H1 (cell line): ENCODE measurements around the gene CIROP. TPM values are rescaled to one million over a fixed set of nuclear protein-coding genes. Genes with fewer than 3 reads are reported as not detected.

ENCODE experiments used
- CTCF ChIA-PET: fragments of 300-600 bp; sonication (Branson Sonifier 250); formaldehyde crosslinking; loops from one replicate; lab custom pipeline; 2021; ENCODE audit not compliant: partially characterized antibody; lab: Charles Lee
- POLR2A ChIA-PET: fragments of 300-600 bp; sonication (Branson Sonifier 250); formaldehyde crosslinking; loops from one replicate; lab custom pipeline; 2021; ENCODE audit warnings: inconsistent platforms; ENCODE audit not compliant: partially characterized antibody; lab: Charles Lee
- DNase-seq, 2 experiments: peaks; one replicate each; pipeline versions ENCODE4 v3.0.0 to v3.0.0-alpha.2; 2010 to 2022; ENCODE audit warnings: low spot score in 2 of 2, low read depth in 1 of 2, mixed read lengths in 1 of 2
- FAIRE-seq: peaks from 2 replicates; lab custom pipeline; 2011; peaks lifted over from hg19 to GRCh38; lab: Jason Lieb, UNC
- H2AFZ ChIP-seq: 2 replicates; pipeline ENCODE4 v1.8.1; 2012; ENCODE audit warnings: low read length, inconsistent platforms
- H2AK5ac ChIP-seq: 2 replicates; pipeline ENCODE4 v1.6.1; 2013; ENCODE audit warnings: low read depth, low read length
- H2BK120ac ChIP-seq: replicated peaks from 2 replicates; pipeline ENCODE3; 2013; ENCODE audit warnings: low read depth, low read length, inconsistent platforms
- H2BK12ac ChIP-seq: 2 replicates; pipeline ENCODE4 v1.6.1; 2013; ENCODE audit warnings: low read depth, low read length
- H2BK15ac ChIP-seq: 2 replicates; pipeline ENCODE4 v1.6.1; 2013; ENCODE audit warnings: low read length
- H2BK20ac ChIP-seq: 2 replicates; pipeline ENCODE4 v1.6.1; 2013; ENCODE audit warnings: low read length
- H2BK5ac ChIP-seq: 2 replicates; pipeline ENCODE4 v1.6.1; 2013; ENCODE audit warnings: low read depth, low read length
- H3K14ac ChIP-seq: 2 replicates; pipeline ENCODE4 v1.6.1; 2013; ENCODE audit warnings: inconsistent platforms; ENCODE audit not compliant: insufficient read length
- H3K18ac ChIP-seq: 2 replicates; pipeline ENCODE4 v1.6.1; 2013; ENCODE audit warnings: low read length; ENCODE audit errors: extremely low read depth
- H3K23ac ChIP-seq: 2 replicates; pipeline ENCODE4 v1.6.1; 2013; ENCODE audit warnings: inconsistent platforms; ENCODE audit not compliant: insufficient read length
- H3K23me2 ChIP-seq: 2 replicates; pipeline ENCODE4 v1.6.1; 2013; ENCODE audit warnings: low read depth, low read length
- H3K27ac ChIP-seq: 2 replicates; pipeline ENCODE4 v1.6.1; 2011; ENCODE audit warnings: low read depth, low read length, inconsistent platforms
- H3K27me3 ChIP-seq, 4 experiments: replicated peaks in 1 of 4; 1 replicate in 1 of 4; 2 replicates in 3 of 4; pipeline versions ENCODE4 v1.6.1 to v1.8.1; 2011 to 2013; ENCODE audit warnings: low read length in 3 of 4, mild to moderate bottlenecking in 3 of 4, inconsistent platforms in 2 of 4, mixed read lengths in 2 of 4, moderate library complexity in 1 of 4; ENCODE audit not compliant: control insufficient read depth in 3 of 4, insufficient read depth in 3 of 4; ENCODE audit errors: extremely low read depth in 1 of 4
- H3K36me3 ChIP-seq, 4 experiments: 2 replicates each; pipeline versions ENCODE4 v1.6.1 to v1.8.1; 2011 to 2013; ENCODE audit warnings: mild to moderate bottlenecking in 4 of 4, low read length in 3 of 4, moderate library complexity in 2 of 4, control low read depth in 1 of 4, inconsistent platforms in 1 of 4; ENCODE audit not compliant: insufficient read depth in 4 of 4, control insufficient read depth in 2 of 4
- H3K4ac ChIP-seq: replicated peaks from 2 replicates; pipeline ENCODE3; 2013; ENCODE audit warnings: low read length, low read depth, mixed read lengths, inconsistent platforms; ENCODE audit not compliant: insufficient read length
- H3K4me1 ChIP-seq, 4 experiments: replicated peaks in 1 of 4; 1 replicate in 1 of 4; 2 replicates in 3 of 4; pipeline versions ENCODE4 v1.6.1 to v1.8.1; 2011 to 2013; ENCODE audit warnings: low read length in 3 of 4, inconsistent platforms in 2 of 4, mixed read lengths in 1 of 4; ENCODE audit not compliant: insufficient read depth in 4 of 4, control insufficient read depth in 3 of 4
- H3K4me2 ChIP-seq, 2 experiments: 2 replicates each; pipeline versions ENCODE4 v1.6.1 to v1.8.1; 2011 to 2013; ENCODE audit warnings: low read depth in 2 of 2, low read length in 2 of 2, control low read depth in 1 of 2, inconsistent platforms in 1 of 2, mild to moderate bottlenecking in 1 of 2; ENCODE audit not compliant: insufficient read depth in 1 of 2
- H3K4me3 ChIP-seq, 4 experiments: fragments of 200-600, 300-600 bp in 1 of 4; sonication (generic), shearing (Covaris generic), sonication (Bioruptor Twin) in 1 of 4; 2 replicates each; pipeline versions ENCODE4 v1.5.1 to v1.8.1; 2011 to 2016; ENCODE audit warnings: low read length in 4 of 4, low read depth in 3 of 4, control low read depth in 2 of 4, inconsistent platforms in 2 of 4, mild to moderate bottlenecking in 2 of 4, mixed read lengths in 1 of 4, moderate library complexity in 1 of 4; ENCODE audit not compliant: insufficient read depth in 2 of 4; ENCODE audit errors: extremely low read depth in 1 of 4
- H3K56ac ChIP-seq: replicated peaks from 2 replicates; pipeline ENCODE3; 2013; ENCODE audit warnings: low read depth, mild to moderate bottlenecking, mixed read lengths, low read length, inconsistent platforms; ENCODE audit not compliant: insufficient read length
- H3K79me1 ChIP-seq: 2 replicates; pipeline ENCODE4 v1.6.1; 2013; ENCODE audit warnings: low read depth, low read length, control low read depth
- H3K79me2 ChIP-seq, 2 experiments: 2 replicates each; pipeline versions ENCODE4 v1.6.1 to v1.8.1; 2012 to 2013; ENCODE audit warnings: low read length in 2 of 2, mild to moderate bottlenecking in 2 of 2, inconsistent platforms in 1 of 2; ENCODE audit not compliant: insufficient read depth in 2 of 2, control insufficient read depth in 1 of 2
- H3K9ac ChIP-seq, 4 experiments: replicated peaks in 1 of 4; 1 replicate in 1 of 4; 2 replicates in 3 of 4; pipeline versions ENCODE4 v1.6.1 to v1.8.1; 2011 to 2013; ENCODE audit warnings: low read depth in 3 of 4, low read length in 3 of 4, control low read depth in 2 of 4, mild to moderate bottlenecking in 2 of 4, moderate library complexity in 2 of 4, inconsistent platforms in 1 of 4; ENCODE audit errors: extremely low read depth in 1 of 4
- H3K9me3 ChIP-seq, 2 experiments: 2 replicates each; pipeline versions ENCODE4 v1.6.1 to v1.8.1; 2012 to 2013; ENCODE audit warnings: mild to moderate bottlenecking in 2 of 2, moderate library complexity in 2 of 2, control low read depth in 1 of 2, inconsistent platforms in 1 of 2, low read depth in 1 of 2, low read length in 1 of 2, mixed read lengths in 1 of 2; ENCODE audit not compliant: insufficient read depth in 2 of 2
- H4K20me1 ChIP-seq, 2 experiments: replicated peaks in 1 of 2; 2 replicates each; pipeline versions ENCODE3 to v1.8.1; 2011 to 2013; ENCODE audit warnings: inconsistent platforms in 2 of 2, low read length in 2 of 2, mild to moderate bottlenecking in 1 of 2; ENCODE audit not compliant: insufficient read depth in 2 of 2, control insufficient read depth in 1 of 2
- H4K5ac ChIP-seq: 2 replicates; pipeline ENCODE4 v1.6.1; 2013; ENCODE audit warnings: low read length, low read depth, mixed read lengths, inconsistent platforms; ENCODE audit not compliant: insufficient read length
- H4K8ac ChIP-seq: 2 replicates; pipeline ENCODE4 v1.8.0; 2013; ENCODE audit warnings: mild to moderate bottlenecking, moderate library complexity, low read length, inconsistent platforms; ENCODE audit not compliant: insufficient read depth; ENCODE audit errors: extremely low read depth
- H4K91ac ChIP-seq: replicated peaks from 2 replicates; pipeline ENCODE3; 2013; ENCODE audit warnings: low read length, mixed read lengths, inconsistent platforms; ENCODE audit not compliant: insufficient read length
- ATF3 ChIP-seq: IDR thresholded peaks from 2 replicates; pipeline ENCODE4 v1.6.1; 2011; ENCODE audit warnings: low read depth, mild to moderate bottlenecking, low read length; ENCODE audit not compliant: insufficient read depth
- CBX8 ChIP-seq: fragments of 300-800, 300-1000 bp; sonication (generic); IDR thresholded peaks from 2 replicates; pipeline ENCODE4 v1.7.1; 2016; ENCODE audit warnings: low read depth, low read length, borderline replicate concordance
- CHD2 ChIP-seq: IDR thresholded peaks from 2 replicates; pipeline ENCODE4 v1.6.1; 2012; ENCODE audit warnings: low read length, improper control_type of control experiment
- E2F6 ChIP-seq: IDR thresholded peaks from 2 replicates; pipeline ENCODE4 v1.6.1; 2012; ENCODE audit warnings: inconsistent platforms
- EP300 ChIP-seq, 2 experiments: IDR thresholded peaks; 1 replicate in 1 of 2; 2 replicates in 1 of 2; pipeline ENCODE4 v1.6.1; 2011 to 2012; ENCODE audit warnings: low read depth in 2 of 2, low read length in 2 of 2, mild to moderate bottlenecking in 2 of 2, borderline replicate concordance in 1 of 2, inconsistent platforms in 1 of 2, moderate library complexity in 1 of 2
- SAP30 ChIP-seq: fragments of 300-600 bp; sonication (generic); IDR thresholded peaks from 2 replicates; pipeline ENCODE4 v1.7.1; 2012; ENCODE audit warnings: low read length, moderate library complexity, mild to moderate bottlenecking, inconsistent platforms; ENCODE audit not compliant: insufficient read depth, insufficient replicate concordance
- SRF ChIP-seq: IDR thresholded peaks from 2 replicates; pipeline ENCODE4 v1.6.1; 2011; ENCODE audit warnings: mild to moderate bottlenecking, low read depth, low read length, moderate library complexity
- YY1 ChIP-seq: IDR thresholded peaks from 2 replicates; pipeline ENCODE4 v1.6.1; 2011; ENCODE audit warnings: low read depth, mild to moderate bottlenecking, low read length
- ZNF274 ChIP-seq: IDR thresholded peaks from 2 replicates; pipeline ENCODE4 v1.7.0; 2012; ENCODE audit warnings: low read length, borderline replicate concordance; ENCODE audit errors: extremely low read depth
- WGBS, 2 experiments: shearing (Covaris generic) in 1 of 2; methylation state at CpG; one replicate each; pipeline versions ENCODE4 v1.1.6 to v1.1.7; 2013 to 2015; ENCODE audit warnings: low lambda C conversion rate in 2 of 2, mixed read lengths in 2 of 2, inconsistent platforms in 1 of 2, low coverage in 1 of 2, missing lambda C conversion rate in 1 of 2; ENCODE audit not compliant: insufficient replicate concordance in 2 of 2, insufficient coverage in 1 of 2, insufficient read length in 1 of 2; ENCODE audit errors: extremely low coverage in 1 of 2, missing lambda C conversion rate in 1 of 2; 5-methylcytosine and 5-hydroxymethylcytosine counted together
- polyA plus RNA-seq, 7 experiments: library from polyadenylated mRNA; depleted of rRNA in 3 of 7; stranded (reverse) in 5 of 7; unstranded in 2 of 7; fragments of >200 nt in 5 of 7; fragments of 200-250 nt in 2 of 7; gene quantifications; 1 replicate in 5 of 7; 2 replicates in 1 of 7; 4 replicates in 1 of 7; pipeline versions ENCODE4 v1.2.1 to v1.2.3, GENCODE V29; 2011 to 2013; ENCODE audit warnings: missing spikeins in 2 of 7, mixed read lengths in 2 of 7
- total RNA-seq: library from RNA; stranded (reverse); fragmentation: NEBNext Ultra II Directional; extraction: Animal tissue kit (Norgen Biotek cat#: 25700); gene quantifications from 2 replicates; pipeline ENCODE4 v1.2.1, GENCODE V29; 2021
- TF ChIP-seq, protein P1 (sequence below): IDR thresholded peaks from 2 replicates; pipeline ENCODE4 v1.6.1; 2012; ENCODE audit warnings: inconsistent platforms

CIROP gene
- total and polyA plus RNA-seq, 2 of the 8 experiments (the other 6 are each of a cell fraction or from before 2014, with no cell fraction given), result 0.06 TPM; not detected in 1

DNA sequence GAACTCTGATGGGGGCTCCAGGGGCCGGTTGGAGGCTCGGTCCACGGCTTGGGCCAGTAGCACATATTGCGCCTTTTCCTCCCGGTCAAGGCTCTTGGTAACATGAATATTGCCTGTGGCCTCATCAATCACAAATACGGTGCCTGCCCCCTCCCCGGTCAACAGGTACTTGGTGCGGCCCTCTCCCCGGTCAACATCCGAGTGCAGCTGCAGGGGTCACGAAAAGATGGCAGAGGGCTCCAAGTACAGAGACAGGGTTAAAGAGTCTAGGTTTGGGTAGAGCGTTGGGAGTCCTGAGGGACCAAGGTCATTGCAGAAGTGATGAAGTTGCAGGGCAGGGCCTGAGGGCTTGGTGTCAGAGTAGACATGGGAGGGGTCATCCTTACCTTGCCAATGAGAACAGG is 49.6 kb downstream of the CIROP start:
- Histone ChIP-seq H2BK12ac (no peak overlapping the region), H3K4ac (no peak overlapping the region), H3K36me3 (peaks cover 2 to 13% (median 9%) of the 10 kb centered on the region in 4 experiments; a peak in 5 of 8 replicates), H2AFZ (no peak overlapping the region), H3K79me1 (no peaks in the 10 kb centered on the region), H3K23me2 (peaks cover 12% of the 10 kb centered on the region), H2BK5ac (no peak overlapping the region), H2AK5ac (no peak overlapping the region), H4K91ac (no peak overlapping the region), H3K23ac (no peak overlapping the region), H3K18ac (no peak overlapping the region), H3K27ac (no peak overlapping the region), H4K5ac (no peak overlapping the region), H2BK15ac (no peak overlapping the region), H3K9me3 (no peaks in the 10 kb centered on the region), H3K27me3 (no peaks in the 10 kb centered on the region; a peak in 1 of 7 replicates), H3K9ac (no peak overlapping the region), H3K4me3 (no peak overlapping the region), H3K79me2 (no peaks in the 10 kb centered on the region), H3K4me1 (peaks cover 0 to 15% (median 4%) of the 10 kb centered on the region in 4 experiments; a peak in 4 of 7 replicates), H3K4me2 (no peak overlapping the region; a peak in 1 of 4 replicates), H3K56ac (no peak overlapping the region), H4K20me1 (peaks cover 0 to 4% of the 10 kb centered on the region in 2 experiments), H2BK20ac (no peak overlapping the region), H3K14ac (no peak overlapping the region), H4K8ac (no peak overlapping the region; the same call in 1 of the 2 replicates), H2BK120ac (no peak overlapping the region)
- ChIA-PET CTCF (interaction anchor here (0.6 to 29.2 kb wide), 25 partner anchors 12 to 290 kb away, joined by 3 to 785 read pairs (median 5); partner anchors contain the start of genes AJUBA and PSMB11), POLR2A (interaction anchor here (0.7 to 6.2 kb wide), 9 partner anchors 12 to 125 kb away, joined by 3 to 65 read pairs (median 7); partner anchors contain the start of genes ACIN1, AJUBA, PRMT5 and PSMB5)
- DNase-seq (no peak), FAIRE-seq (no peak)
- 91% methylated on average over 12 of the region's 12 CpGs; no CpG with 5 or more reads in 1 of the 2 experiments for WGBS, 2 experiments
- TF ChIP-seq CHD2 (no peak), ZNF274 (no peak), SAP30 (no peak), CBX8 (no peak), SRF (no peak), E2F6 (no peak), ATF3 (no peak), EP300 (IDR thresholded peaks at IDR 0.05; ENCODE audit: borderline replicate concordance in 1 of 2, low read depth in 2 of 2, low read length in 2 of 2) (no peak), YY1 (no peak)
- TF ChIP-seq, protein P1, sequence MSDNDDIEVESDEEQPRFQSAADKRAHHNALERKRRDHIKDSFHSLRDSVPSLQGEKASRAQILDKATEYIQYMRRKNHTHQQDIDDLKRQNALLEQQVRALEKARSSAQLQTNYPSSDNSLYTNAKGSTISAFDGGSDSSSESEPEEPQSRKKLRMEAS, result no peak
